Naive B cell (primary cell): Measurements from ENCODE around the gene LCT. TPM values are rescaled to one million over a fixed set of nuclear protein-coding genes. Genes with fewer than 3 reads are reported as not detected.
"Not testable (repeated sequence)": the region's sequence is repeated elsewhere in the genome, so short reads cannot be mapped to it uniquely, and the experiment has no call there.

ENCODE experiments used
- ATAC-seq, 2 donors: fragments of 150-1000 bp; cut with Tn5 transposase; 2 replicates each; pipeline ENCODE4 v1.10.0; 2021; ENCODE audit warnings: low read depth in 2 of 2, mild to moderate bottlenecking in 2 of 2, moderate library complexity in 2 of 2
- DNase-seq: peaks from one replicate; pipeline ENCODE4 v3.0.0; 2022
- H3K27ac Mint-ChIP-seq, 6 donors: one replicate each; pipeline ENCODE4 v1.8.0; 2020 to 2022; ENCODE audit warnings: mild to moderate bottlenecking in 6 of 6, mixed read lengths in 6 of 6, moderate library complexity in 5 of 6, inconsistent platforms in 2 of 6
- H3K27me3 Mint-ChIP-seq, 3 donors: one replicate each; pipeline ENCODE4 v1.8.0; 2021 to 2022; ENCODE audit warnings: mixed read lengths in 3 of 3, mild to moderate bottlenecking in 1 of 3
- H3K36me3 Mint-ChIP-seq, 2 donors: one replicate each; pipeline ENCODE4 v1.8.0; 2020 to 2022; ENCODE audit warnings: mixed read lengths in 2 of 2, inconsistent platforms in 1 of 2, mild to moderate bottlenecking in 1 of 2
- H3K4me1 Mint-ChIP-seq, 3 donors: one replicate each; pipeline ENCODE4 v1.8.0; 2020 to 2022; ENCODE audit warnings: mixed read lengths in 3 of 3, inconsistent platforms in 1 of 3, mild to moderate bottlenecking in 1 of 3, moderate library complexity in 1 of 3
- H3K4me3 Mint-ChIP-seq, 8 donors: one replicate each; pipeline ENCODE4 v1.8.0; 2020 to 2022; ENCODE audit warnings: mild to moderate bottlenecking in 8 of 8, mixed read lengths in 8 of 8, moderate library complexity in 8 of 8, inconsistent platforms in 2 of 8
- H3K9me3 Mint-ChIP-seq, 7 donors: one replicate each; pipeline ENCODE4 v1.8.0; 2020 to 2022; ENCODE audit warnings: mixed read lengths in 7 of 7, mild to moderate bottlenecking in 5 of 7, inconsistent platforms in 2 of 7, moderate library complexity in 1 of 7
- polyA plus RNA-seq, 6 donors: library from polyadenylated mRNA; unstranded; fragments of 300-500 nt; fragmentation: Illumina TruSeq; gene quantifications; one replicate each; pipeline ENCODE4 v1.2.3, GENCODE V29; 2021; ENCODE audit warnings: low read depth in 6 of 6

Gene LCT
- polyA plus RNA-seq, 6 donors from 2014 or later: not detected

- DNase-seq (no peak), ATAC-seq (no peak)
- H3K27ac Mint-ChIP-seq: no peak overlapping the region
- H3K4me1 Mint-ChIP-seq: peaks cover 13 to 14% (median 14%) of the 10 kb centered on the region in 3 donors
- H3K27me3 Mint-ChIP-seq: peaks cover 0 to 5% (median 0%) of the 10 kb centered on the region in 3 donors
- H3K9me3 Mint-ChIP-seq: peaks cover 2 to 23% (median 13%) of the 10 kb centered on the region in 7 donors
- H3K36me3 Mint-ChIP-seq: no peaks in the 10 kb centered on the region
- H3K4me3 Mint-ChIP-seq: no peak overlapping the region
Measured at GRCh38 chr2:135798762-135799161, 38.2 kb downstream of the LCT start.

GRCh38 chr2:135798275-135798705, 38.7 kb downstream of the LCT start:
- no peak for DNase-seq
- Mint-ChIP-seq H3K4me3 (no peak overlapping the region), H3K36me3 (no peaks in the 10 kb centered on the region), H3K4me1 (peaks cover 13 to 14% (median 14%) of the 10 kb centered on the region in 3 donors), H3K9me3 (peaks cover 2 to 23% (median 13%) of the 10 kb centered on the region in 7 donors), H3K27ac (peak overlapping the region in 1 of 6 donors; percentile 9), H3K27me3 (peaks cover 0 to 5% (median 0%) of the 10 kb centered on the region in 3 donors)
- ATAC-seq: no peak

- Mint-ChIP-seq H3K4me1 (peaks cover 13 to 14% (median 14%) of the 10 kb centered on the region in 3 donors), H3K4me3 (no peak overlapping the region), H3K36me3 (no peaks in the 10 kb centered on the region), H3K27ac (peak overlapping the region in 3 of 6 donors; percentile 21 to 65 (median 22)), H3K27me3 (peaks cover 0 to 5% (median 0%) of the 10 kb centered on the region in 3 donors), H3K9me3 (peaks cover 2 to 23% (median 13%) of the 10 kb centered on the region in 7 donors)
- DNase-seq: peak; percentile 56
- peak; percentile 66 to 83 for ATAC-seq
Measured at GRCh38 chr2:135797497-135798274, 39.3 kb downstream of the LCT start.

GRCh38 chr2:135796606-135797005, 40.4 kb downstream of the LCT start:
- ATAC-seq: no peak
- H3K9me3 Mint-ChIP-seq: peaks cover 0 to 17% (median 9%) of the 10 kb centered on the region in 7 donors

GRCh38 chr2:135795641-135796040, 41.3 kb downstream of the LCT start:
- ATAC-seq, H3K27me3 Mint-ChIP-seq, DNase-seq, H3K27ac Mint-ChIP-seq, H3K36me3 Mint-ChIP-seq: not testable (repeated sequence)
- peaks cover 0 to 11% (median 5%) of the 10 kb centered on the region in 7 donors for H3K9me3 Mint-ChIP-seq
- peak overlapping the region in 1 of 8 donors; percentile 24 for H3K4me3 Mint-ChIP-seq
- H3K4me1 Mint-ChIP-seq: peaks cover 14 to 19% (median 14%) of the 10 kb centered on the region in 3 donors

More at GRCh38 chr2:135796606-135797005, 40.4 kb downstream of the LCT start:
- Mint-ChIP-seq H3K4me1 (peaks cover 14 to 19% (median 14%) of the 10 kb centered on the region in 3 donors), H3K27me3 (peaks cover 0 to 5% (median 0%) of the 10 kb centered on the region in 3 donors), H3K4me3 (no peak overlapping the region), H3K36me3 (no peaks in the 10 kb centered on the region), H3K27ac (peak overlapping the region in 1 of 6 donors; percentile 82)
- no peak for DNase-seq

- Mint-ChIP-seq H3K27me3 (peaks cover 0 to 5% (median 0%) of the 10 kb centered on the region in 3 donors), H3K4me1 (peaks cover 13 to 17% (median 13%) of the 10 kb centered on the region in 3 donors), H3K36me3 (no peaks in the 10 kb centered on the region), H3K9me3 (peaks cover 0 to 5% (median 0%) of the 10 kb centered on the region in 7 donors), H3K27ac (peak overlapping the region in 3 of 6 donors; percentile 12 to 64 (median 15)), H3K4me3 (no peak overlapping the region)
- DNase-seq (no peak), ATAC-seq (peak in 1 of 2 donors; percentile 49)
Measured at GRCh38 chr2:135792401-135793150, 44.4 kb downstream of the LCT start.

GRCh38 chr2:135791418-135792190, 45.4 kb downstream of the LCT start:
- Mint-ChIP-seq H3K4me3 (no peak overlapping the region), H3K27me3 (peaks cover 0 to 5% (median 0%) of the 10 kb centered on the region in 3 donors), H3K27ac (peak overlapping the region in 3 of 6 donors; percentile 58 to 77 (median 64)), H3K36me3 (peaks cover 0 to 7% of the 10 kb centered on the region in 2 donors), H3K4me1 (peaks cover 8 to 13% (median 10%) of the 10 kb centered on the region in 3 donors), H3K9me3 (peaks cover 0 to 5% (median 0%) of the 10 kb centered on the region in 7 donors)
- no peak for ATAC-seq
- DNase-seq: no peak

- peaks cover 6 to 15% of the 10 kb centered on the region in 2 donors for H3K36me3 Mint-ChIP-seq
- ATAC-seq: no peak
- H3K4me1 Mint-ChIP-seq: peaks cover 6 to 13% (median 7%) of the 10 kb centered on the region in 3 donors
- H3K9me3 Mint-ChIP-seq: peaks cover 0 to 5% (median 0%) of the 10 kb centered on the region in 7 donors
- peaks cover 0 to 5% (median 0%) of the 10 kb centered on the region in 3 donors for H3K27me3 Mint-ChIP-seq
- DNase-seq: no peak
- H3K4me3 Mint-ChIP-seq: peak overlapping the region in 1 of 8 donors; percentile 47
- no peak overlapping the region for H3K27ac Mint-ChIP-seq
Measured at GRCh38 chr2:135790423-135790822, 46.6 kb downstream of the LCT start.

GRCh38 chr2:135786823-135787222, 50.2 kb downstream of the LCT start:
- Mint-ChIP-seq H3K27ac (peak overlapping the region in 1 of 6 donors; percentile 43), H3K27me3 (no peaks in the 10 kb centered on the region), H3K9me3 (peaks cover 0 to 3% (median 0%) of the 10 kb centered on the region in 7 donors), H3K4me3 (no peak overlapping the region), H3K36me3 (peaks cover 33 to 37% of the 10 kb centered on the region in 2 donors), H3K4me1 (peaks cover 0 to 2% (median 0%) of the 10 kb centered on the region in 3 donors)
- ATAC-seq (no peak), DNase-seq (no peak)

GRCh38 chr2:135785032-135785431, 52.0 kb downstream of the LCT start:
- H3K9me3 Mint-ChIP-seq: peaks cover 0 to 3% (median 0%) of the 10 kb centered on the region in 7 donors
- H3K36me3 Mint-ChIP-seq: peaks cover 40 to 51% of the 10 kb centered on the region in 2 donors
- H3K27ac Mint-ChIP-seq: peak overlapping the region in 1 of 6 donors; percentile 47
- no peak overlapping the region for H3K4me3 Mint-ChIP-seq
- H3K4me1 Mint-ChIP-seq: no peaks in the 10 kb centered on the region
- DNase-seq: no peak
- no peaks in the 10 kb centered on the region for H3K27me3 Mint-ChIP-seq
- ATAC-seq: peak in 1 of 2 donors; percentile 20

- peak overlapping the region in 1 of 6 donors; percentile 5 for H3K27ac Mint-ChIP-seq
- H3K36me3 Mint-ChIP-seq: peaks cover 40 to 52% of the 10 kb centered on the region in 2 donors
- DNase-seq: no peak
- H3K27me3 Mint-ChIP-seq: no peaks in the 10 kb centered on the region
- no peak overlapping the region for H3K4me3 Mint-ChIP-seq
- peaks cover 0 to 3% (median 0%) of the 10 kb centered on the region in 7 donors for H3K9me3 Mint-ChIP-seq
- H3K4me1 Mint-ChIP-seq: no peaks in the 10 kb centered on the region
- ATAC-seq: no peak
Measured at GRCh38 chr2:135783439-135783838, 53.5 kb downstream of the LCT start.

- Mint-ChIP-seq H3K9me3 (peaks cover 0 to 3% (median 0%) of the 10 kb centered on the region in 7 donors), H3K4me1 (no peaks in the 10 kb centered on the region), H3K27me3 (no peaks in the 10 kb centered on the region), H3K27ac (no peak overlapping the region), H3K36me3 (peaks cover 38 to 52% of the 10 kb centered on the region in 2 donors), H3K4me3 (no peak overlapping the region)
- ATAC-seq (no peak), DNase-seq (no peak)
Measured at GRCh38 chr2:135782231-135782630, 54.8 kb downstream of the LCT start.
